Right kidney (tissue), 1 donor: ENCODE measurements around the gene SEMA6B.
A peak's percentile ranks its signal among the peaks of the same experiment; 100 is the strongest.
"Not testable (repeated sequence)": the region's sequence is repeated elsewhere in the genome, so short reads cannot be mapped to it uniquely, and the experiment has no call there.

Source experiments
- DNase-seq: peaks from one replicate; pipeline ENCODE4 v3.0.0-alpha.2; 2016

Gene SEMA6B

GRCh38 chr19:4548238-4548584, 11.3 kb downstream of the SEMA6B start:
- DNase-seq = no peak

- no peak for DNase-seq
These were observed 11.9 kb downstream of the SEMA6B start for GRCh38 chr19:4547303-4548237.

GRCh38 chr19:4543842-4544647, 15.4 kb downstream of the SEMA6B start:
- no peak for DNase-seq

- DNase-seq = no peak
These were observed 16.3 kb downstream of the SEMA6B start for GRCh38 chr19:4542896-4543841.

- DNase-seq = not testable (repeated sequence)
These were observed 17.7 kb downstream of the SEMA6B start for GRCh38 chr19:4541806-4542145.

- DNase-seq = no peak
These were observed 18.2 kb downstream of the SEMA6B start for GRCh38 chr19:4541114-4541805.

GRCh38 chr19:4539693-4540581, 19.5 kb downstream of the SEMA6B start, which contains the start of gene LRG1:
LRG1 (minus strand) TSS chr19:4540036; CDS start chr19:4540013, 23 bp downstream.
- no peak for DNase-seq

GRCh38 chr19:4539169-4539692, 20.3 kb downstream of the SEMA6B start:
- no peak for DNase-seq

- no peak for DNase-seq
These were observed 20.9 kb downstream of the SEMA6B start for GRCh38 chr19:4538601-4538954.

GRCh38 chr19:4537953-4538600, 21.4 kb downstream of the SEMA6B start:
- no peak for DNase-seq

- no peak for DNase-seq
These were observed 22.7 kb downstream of the SEMA6B start for GRCh38 chr19:4536798-4537197.

- DNase-seq = peak; percentile 75
These were observed 24.4 kb downstream of the SEMA6B start, which contains the start of gene PLIN5 for GRCh38 chr19:4534836-4535658. PLIN5 (minus strand) TSS chr19:4535224; CDS start chr19:4534074, 1,150 bp downstream.

- no peak for DNase-seq
These were observed 25.6 kb downstream of the SEMA6B start for GRCh38 chr19:4533835-4534424.

GRCh38 chr19:4533334-4533733, 26.1 kb downstream of the SEMA6B start:
- DNase-seq = no peak

- no peak for DNase-seq
These were observed 27.8 kb downstream of the SEMA6B start for GRCh38 chr19:4531562-4532165.

GRCh38 chr19:4529924-4530522, 29.5 kb downstream of the SEMA6B start:
- DNase-seq = no peak

- no peak for DNase-seq
These were observed 30.6 kb downstream of the SEMA6B start for GRCh38 chr19:4528843-4529242.
